IMR-90 (cell line): Measurements from ENCODE around the gene TOR2A.

Experiments
- BHLHE40 ChIP-seq: fragments of 150-350 bp; IDR thresholded peaks from 2 replicates; pipeline ENCODE4 v1.6.1; 2016; ENCODE audit warnings: mild to moderate bottlenecking, low read depth, low read length
- CTCF ChIP-seq: conservative IDR thresholded peaks from 2 replicates; pipeline ENCODE4 v1.5.1; 2012; ENCODE audit warnings: mild to moderate bottlenecking, low read depth, low read length, improper control_type of control experiment
- ELK1 ChIP-seq: fragments of 150-350 bp; IDR thresholded peaks from 2 replicates; pipeline ENCODE4 v1.6.1; 2016; ENCODE audit warnings: low read depth, mild to moderate bottlenecking, low read length, moderate library complexity, borderline replicate concordance
- FOS ChIP-seq: fragments of 150-350 bp; IDR thresholded peaks from 2 replicates; pipeline ENCODE4 v1.6.1; 2016; ENCODE audit warnings: low read depth, low read length
- MAFK ChIP-seq: IDR thresholded peaks from 2 replicates; pipeline ENCODE4 v1.6.1; 2012; ENCODE audit warnings: low read depth, low read length, improper control_type of control experiment
- POLR2A ChIP-seq: IDR thresholded peaks from 2 replicates; pipeline ENCODE4 v1.6.1; 2012; ENCODE audit warnings: mild to moderate bottlenecking, low read depth, low read length
- RAD21 ChIP-seq: IDR thresholded peaks from 2 replicates; pipeline ENCODE4 v1.6.1; 2012; ENCODE audit warnings: low read length, improper control_type of control experiment
- RCOR1 ChIP-seq: IDR thresholded peaks from 2 replicates; pipeline ENCODE4 v1.6.1; 2012; ENCODE audit warnings: mild to moderate bottlenecking, low read length, improper control_type of control experiment; ENCODE audit not compliant: insufficient replicate concordance
- RFX5 ChIP-seq: IDR thresholded peaks from 2 replicates; pipeline ENCODE4 v1.8.0; 2012; ENCODE audit warnings: low read depth, mild to moderate bottlenecking, low read length, moderate library complexity
- SMC3 ChIP-seq: fragments of 150-350 bp; IDR thresholded peaks from 2 replicates; pipeline ENCODE4 v1.6.1; 2016; ENCODE audit warnings: low read depth, mild to moderate bottlenecking, antibody characterized with exemption, low read length, moderate library complexity
- USF2 ChIP-seq: fragments of 150-350 bp; IDR thresholded peaks from 2 replicates; pipeline ENCODE4 v1.6.1; 2017; ENCODE audit warnings: mild to moderate bottlenecking, antibody characterized with exemption, low read length, low read depth

GRCh38 chr9:127731938-127732337 lies 3.2 kb downstream of the TOR2A start:
- TF ChIP-seq CTCF (no peak), POLR2A (no peak), RAD21 (no peak), ELK1 (no peak), MAFK (no peak), RFX5 (no peak), USF2 (no peak), RCOR1 (no peak), BHLHE40 (no peak), FOS (no peak), SMC3 (no peak)
